Activated CD4-positive, alpha-beta T cell treated with anti-CD3 and anti-CD28 coated beads, Interleukin-2, amount 10 ng/mL, durations not matched to agents 7 days and 5 days (primary cell): ENCODE measurements around the gene GALNT17. TPM values are rescaled to one million over a fixed set of nuclear protein-coding genes. Genes with fewer than 3 reads are reported as not detected.

Source experiments
- CTCF ChIA-PET: fragments of 350-600 bp; sonication (Branson Sonifier 250); formaldehyde crosslinking; loops from one replicate; lab custom pipeline; 2021; ENCODE audit warnings: antibody characterized with exemption; lab: Charles Lee
- POLR2A ChIA-PET: fragments of 350-600 bp; sonication (Branson Sonifier 250); formaldehyde crosslinking; loops from one replicate; lab custom pipeline; 2021; ENCODE audit warnings: antibody characterized with exemption; lab: Charles Lee
- DNase-seq: peaks from one replicate; pipeline ENCODE4 v3.0.0-alpha.2; 2020
- H3K27ac Mint-ChIP-seq: one replicate; pipeline ENCODE4 v1.8.0; 2021; ENCODE audit warnings: mild to moderate bottlenecking, moderate library complexity, mixed read lengths
- H3K27me3 Mint-ChIP-seq: one replicate; pipeline ENCODE4 v1.8.0; 2021; ENCODE audit warnings: mixed read lengths
- H3K36me3 Mint-ChIP-seq: one replicate; pipeline ENCODE4 v1.8.0; 2021; ENCODE audit warnings: low read depth, mixed read lengths
- H3K4me1 Mint-ChIP-seq: one replicate; pipeline ENCODE4 v1.8.0; 2021; ENCODE audit warnings: mixed read lengths
- H3K4me3 Mint-ChIP-seq: one replicate; pipeline ENCODE4 v1.8.0; 2021; ENCODE audit warnings: mild to moderate bottlenecking, moderate library complexity, mixed read lengths
- H3K9me3 Mint-ChIP-seq: one replicate; pipeline ENCODE4 v1.8.0; 2021; ENCODE audit warnings: mixed read lengths
- total RNA-seq, 2 experiments: library from RNA; stranded (reverse); gene quantifications; one replicate each; pipeline ENCODE4 v1.2.3, GENCODE V29; 2021

GALNT17 gene
- total RNA-seq, 2 experiments from 2014 or later = not detected

- Mint-ChIP-seq H3K27me3 (no peaks in the 10 kb centered on the region), H3K36me3 (no peaks in the 10 kb centered on the region), H3K4me1 (no peaks in the 10 kb centered on the region), H3K27ac (no peak overlapping the region), H3K4me3 (no peak overlapping the region), H3K9me3 (peaks cover 13% of the 10 kb centered on the region)
- no peak for DNase-seq
- ChIA-PET POLR2A (no interaction called here), CTCF (no interaction called here)
Measured at GRCh38 chr7:71657386-71657785, 525.4 kb downstream of the GALNT17 start.

- DNase-seq = no peak
- no peaks in the 10 kb centered on the region for H3K36me3 Mint-ChIP-seq
- POLR2A ChIA-PET = no interaction called here
Measured at GRCh38 chr7:71659622-71660021, 527.7 kb downstream of the GALNT17 start.

GRCh38 chr7:71661671-71662224, 529.8 kb downstream of the GALNT17 start:
- H3K9me3 Mint-ChIP-seq = peaks cover 14% of the 10 kb centered on the region
- DNase-seq = no peak
- H3K27ac Mint-ChIP-seq = no peak overlapping the region
- no peaks in the 10 kb centered on the region for H3K4me1 Mint-ChIP-seq
- CTCF ChIA-PET = no interaction called here
- H3K27me3 Mint-ChIP-seq = no peaks in the 10 kb centered on the region
- no peaks in the 10 kb centered on the region for H3K36me3 Mint-ChIP-seq
- POLR2A ChIA-PET = no interaction called here
- H3K4me3 Mint-ChIP-seq = no peak overlapping the region

More at GRCh38 chr7:71659622-71660021, 527.7 kb downstream of the GALNT17 start:
- Mint-ChIP-seq H3K4me1 (no peaks in the 10 kb centered on the region), H3K27ac (no peak overlapping the region), H3K9me3 (peaks cover 16% of the 10 kb centered on the region), H3K27me3 (no peaks in the 10 kb centered on the region), H3K4me3 (no peak overlapping the region)
- CTCF ChIA-PET = no interaction called here

- no peak for DNase-seq
- no peaks in the 10 kb centered on the region for H3K27me3 Mint-ChIP-seq
- no peaks in the 10 kb centered on the region for H3K36me3 Mint-ChIP-seq
- peaks cover 16% of the 10 kb centered on the region for H3K9me3 Mint-ChIP-seq
- no peak overlapping the region for H3K4me3 Mint-ChIP-seq
- ChIA-PET POLR2A (no interaction called here), CTCF (no interaction called here)
- no peaks in the 10 kb centered on the region for H3K4me1 Mint-ChIP-seq
- no peak overlapping the region for H3K27ac Mint-ChIP-seq
Measured at GRCh38 chr7:71665716-71666115, 533.8 kb downstream of the GALNT17 start.

GRCh38 chr7:71668572-71668971, 536.6 kb downstream of the GALNT17 start:
- no peaks in the 10 kb centered on the region for H3K4me1 Mint-ChIP-seq
- H3K9me3 Mint-ChIP-seq = peaks cover 10% of the 10 kb centered on the region
- no peaks in the 10 kb centered on the region for H3K36me3 Mint-ChIP-seq
- POLR2A ChIA-PET = no interaction called here
- no peak overlapping the region for H3K27ac Mint-ChIP-seq
- H3K27me3 Mint-ChIP-seq = no peaks in the 10 kb centered on the region
- CTCF ChIA-PET = interaction anchor here (0.5 kb wide), 1 partner anchor 745 kb away, joined by 3 read pairs; no protein-coding TSS in a partner anchor
- no peak overlapping the region for H3K4me3 Mint-ChIP-seq
- no peak for DNase-seq

GRCh38 chr7:71679480-71679879, 547.5 kb downstream of the GALNT17 start:
- no peaks in the 10 kb centered on the region for H3K4me1 Mint-ChIP-seq
- ChIA-PET POLR2A (no interaction called here), CTCF (interaction anchor here (0.7 kb wide), 1 partner anchor 355 kb away, joined by 3 read pairs; no protein-coding TSS in a partner anchor)
- no peaks in the 10 kb centered on the region for H3K36me3 Mint-ChIP-seq
- H3K27ac Mint-ChIP-seq = no peak overlapping the region
- no peak overlapping the region for H3K4me3 Mint-ChIP-seq
- DNase-seq = no peak
- peaks cover 2% of the 10 kb centered on the region for H3K9me3 Mint-ChIP-seq
- H3K27me3 Mint-ChIP-seq = no peaks in the 10 kb centered on the region

- Mint-ChIP-seq H3K4me1 (no peaks in the 10 kb centered on the region), H3K9me3 (peaks cover 2% of the 10 kb centered on the region), H3K27ac (no peak overlapping the region), H3K27me3 (no peaks in the 10 kb centered on the region), H3K36me3 (no peaks in the 10 kb centered on the region), H3K4me3 (no peak overlapping the region)
- ChIA-PET POLR2A (no interaction called here), CTCF (no interaction called here)
- DNase-seq = no peak
Measured at GRCh38 chr7:71682181-71682580, 550.2 kb downstream of the GALNT17 start.

- Mint-ChIP-seq H3K4me1 (no peaks in the 10 kb centered on the region), H3K36me3 (no peaks in the 10 kb centered on the region), H3K4me3 (no peak overlapping the region), H3K27ac (no peak overlapping the region), H3K27me3 (no peaks in the 10 kb centered on the region), H3K9me3 (peaks cover 2% of the 10 kb centered on the region)
- no peak for DNase-seq
- ChIA-PET CTCF (interaction anchor here (0.6 kb wide), 1 partner anchor 758 kb away, joined by 4 read pairs; no protein-coding TSS in a partner anchor), POLR2A (no interaction called here)
Measured at GRCh38 chr7:71682841-71683781, 551.2 kb downstream of the GALNT17 start.

GRCh38 chr7:71687286-71687685, 555.3 kb downstream of the GALNT17 start:
- ChIA-PET CTCF (no interaction called here), POLR2A (no interaction called here)
- H3K27me3 Mint-ChIP-seq = no peaks in the 10 kb centered on the region
- no peaks in the 10 kb centered on the region for H3K36me3 Mint-ChIP-seq
- no peak for DNase-seq
- no peak overlapping the region for H3K27ac Mint-ChIP-seq
- no peaks in the 10 kb centered on the region for H3K4me1 Mint-ChIP-seq
- no peak overlapping the region for H3K4me3 Mint-ChIP-seq
- peaks cover 3% of the 10 kb centered on the region for H3K9me3 Mint-ChIP-seq

- ChIA-PET POLR2A (no interaction called here), CTCF (no interaction called here)
- DNase-seq = no peak
- Mint-ChIP-seq H3K27ac (no peak overlapping the region), H3K4me1 (no peaks in the 10 kb centered on the region), H3K36me3 (no peaks in the 10 kb centered on the region), H3K27me3 (no peaks in the 10 kb centered on the region), H3K4me3 (no peak overlapping the region), H3K9me3 (peaks cover 3% of the 10 kb centered on the region)
Measured at GRCh38 chr7:71687831-71688599, 556.1 kb downstream of the GALNT17 start.

GRCh38 chr7:71691538-71691937, 559.6 kb downstream of the GALNT17 start:
- ChIA-PET CTCF (interaction anchor here (0.6 kb wide), 1 partner anchor 47 kb away, joined by 4 read pairs; no protein-coding TSS in a partner anchor), POLR2A (no interaction called here)
- H3K27me3 Mint-ChIP-seq = no peaks in the 10 kb centered on the region

GRCh38 chr7:71694665-71695064, 562.7 kb downstream of the GALNT17 start:
- Mint-ChIP-seq H3K4me3 (no peak overlapping the region), H3K9me3 (peaks cover 5% of the 10 kb centered on the region), H3K4me1 (no peaks in the 10 kb centered on the region), H3K36me3 (no peaks in the 10 kb centered on the region), H3K27ac (no peak overlapping the region), H3K27me3 (no peaks in the 10 kb centered on the region)
- CTCF ChIA-PET = no interaction called here
- POLR2A ChIA-PET = no interaction called here
- DNase-seq = no peak

More at GRCh38 chr7:71691538-71691937, 559.6 kb downstream of the GALNT17 start:
- Mint-ChIP-seq H3K9me3 (peaks cover 3% of the 10 kb centered on the region), H3K4me1 (no peaks in the 10 kb centered on the region), H3K27ac (no peak overlapping the region), H3K36me3 (no peaks in the 10 kb centered on the region), H3K4me3 (no peak overlapping the region)
- DNase-seq = no peak

GRCh38 chr7:71695186-71695585, 563.2 kb downstream of the GALNT17 start:
- Mint-ChIP-seq H3K4me3 (no peak overlapping the region), H3K4me1 (no peaks in the 10 kb centered on the region), H3K9me3 (peaks cover 5% of the 10 kb centered on the region), H3K27ac (no peak overlapping the region), H3K36me3 (no peaks in the 10 kb centered on the region), H3K27me3 (no peaks in the 10 kb centered on the region)
- ChIA-PET CTCF (no interaction called here), POLR2A (no interaction called here)
- DNase-seq = no peak
